Neural progenitor cell (in vitro differentiated cells): ENCODE data around the gene MCRIP2. TPM values are rescaled to one million over a fixed set of nuclear protein-coding genes. Genes with fewer than 3 reads are reported as not detected.

ENCODE experiments used
- DNase-seq: peaks from one replicate; pipeline ENCODE4 v3.0.0-alpha.2; 2016; ENCODE audit warnings: low spot score
- H2AFZ ChIP-seq: fragments of 200-600 bp; sonication (generic); replicated peaks from 2 replicates; pipeline ENCODE4 v1.6.1; 2016; ENCODE audit warnings: antibody characterized with exemption
- H3F3A ChIP-seq: fragments of 200-600 bp; sonication (generic); 2 replicates; pipeline ENCODE4 v1.6.1; 2016; ENCODE audit warnings: antibody characterized with exemption, low read depth
- H3K27ac ChIP-seq: fragments of 200-600 bp; sonication (generic); 2 replicates; pipeline ENCODE4 v1.5.1; 2016; ENCODE audit warnings: mild to moderate bottlenecking
- H3K27me3 ChIP-seq: fragments of 200-600 bp; sonication (generic); 2 replicates; pipeline ENCODE4 v1.6.1; 2016; ENCODE audit warnings: mild to moderate bottlenecking, moderate library complexity
- H3K36me3 ChIP-seq: fragments of 200-600 bp; sonication (generic); 2 replicates; pipeline ENCODE4 v1.5.1; 2016
- H3K4me1 ChIP-seq: fragments of 200-600 bp; sonication (generic); 2 replicates; pipeline ENCODE4 v1.6.1; 2016; ENCODE audit warnings: mixed run types
- H3K4me2 ChIP-seq: fragments of 200-600 bp; sonication (generic); 2 replicates; pipeline ENCODE4 v1.6.1; 2016
- H3K4me3 ChIP-seq: fragments of 200-600 bp; sonication (generic); 2 replicates; pipeline ENCODE4 v1.5.1; 2016
- H3K79me2 ChIP-seq: fragments of 200-600 bp; sonication (generic); 2 replicates; pipeline ENCODE4 v1.6.1; 2016; ENCODE audit warnings: low read depth
- H3K9ac ChIP-seq: fragments of 200-600 bp; sonication (generic); 2 replicates; pipeline ENCODE4 v1.6.1; 2016
- H3K9me3 ChIP-seq: fragments of 200-600 bp; sonication (generic); 2 replicates; pipeline ENCODE4 v1.5.1; 2016; ENCODE audit warnings: low read depth
- H4K20me1 ChIP-seq: fragments of 200-600 bp; sonication (generic); 2 replicates; pipeline ENCODE4 v1.6.1; 2016; ENCODE audit warnings: low read depth
- H3K27ac Mint-ChIP-seq: 3 replicates; pipeline ENCODE4 v1.8.0; 2021; ENCODE audit warnings: mixed read lengths
- H3K27me3 Mint-ChIP-seq: 2 replicates; pipeline ENCODE4 v1.8.0; 2022; ENCODE audit warnings: low read depth, mild to moderate bottlenecking, inconsistent platforms, moderate library complexity, mixed read lengths; ENCODE audit not compliant: insufficient read depth
- H3K36me3 Mint-ChIP-seq: 3 replicates; pipeline ENCODE4 v1.8.0; 2021; ENCODE audit warnings: mixed read lengths
- H3K4me1 Mint-ChIP-seq: 3 replicates; pipeline ENCODE4 v1.8.0; 2021; ENCODE audit warnings: mixed read lengths
- H3K4me3 Mint-ChIP-seq: 3 replicates; pipeline ENCODE4 v1.8.0; 2021; ENCODE audit warnings: mild to moderate bottlenecking, moderate library complexity, mixed read lengths
- H3K9me3 Mint-ChIP-seq: 3 replicates; pipeline ENCODE4 v1.8.0; 2020; ENCODE audit warnings: mixed read lengths
- EZH2 ChIP-seq: fragments of 200-600 bp; sonication (generic); IDR thresholded peaks from 2 replicates; pipeline ENCODE4 v1.6.1; 2017; ENCODE audit warnings: antibody characterized with exemption, mild to moderate bottlenecking, moderate library complexity
- EZH2phosphoT487 ChIP-seq: fragments of 200-600 bp; sonication (generic); IDR thresholded peaks from 2 replicates; pipeline ENCODE4 v1.6.1; 2017; ENCODE audit warnings: antibody characterized with exemption
- total RNA-seq: library from RNA; depleted of rRNA; stranded (reverse); fragments of >200 nt; gene quantifications from 2 replicates; pipeline ENCODE4 v1.2.3, GENCODE V29; 2015; ENCODE audit warnings: low replicate concordance
- TF ChIP-seq, protein P1 (sequence below): fragments of 200-600 bp; sonication (generic); IDR thresholded peaks from 2 replicates; pipeline ENCODE4 v1.5.1; 2017; ENCODE audit warnings: antibody characterized with exemption, mild to moderate bottlenecking

MCRIP2 gene
- total RNA-seq, 1 donor from 2014 or later, result 1.5 TPM

DNA sequence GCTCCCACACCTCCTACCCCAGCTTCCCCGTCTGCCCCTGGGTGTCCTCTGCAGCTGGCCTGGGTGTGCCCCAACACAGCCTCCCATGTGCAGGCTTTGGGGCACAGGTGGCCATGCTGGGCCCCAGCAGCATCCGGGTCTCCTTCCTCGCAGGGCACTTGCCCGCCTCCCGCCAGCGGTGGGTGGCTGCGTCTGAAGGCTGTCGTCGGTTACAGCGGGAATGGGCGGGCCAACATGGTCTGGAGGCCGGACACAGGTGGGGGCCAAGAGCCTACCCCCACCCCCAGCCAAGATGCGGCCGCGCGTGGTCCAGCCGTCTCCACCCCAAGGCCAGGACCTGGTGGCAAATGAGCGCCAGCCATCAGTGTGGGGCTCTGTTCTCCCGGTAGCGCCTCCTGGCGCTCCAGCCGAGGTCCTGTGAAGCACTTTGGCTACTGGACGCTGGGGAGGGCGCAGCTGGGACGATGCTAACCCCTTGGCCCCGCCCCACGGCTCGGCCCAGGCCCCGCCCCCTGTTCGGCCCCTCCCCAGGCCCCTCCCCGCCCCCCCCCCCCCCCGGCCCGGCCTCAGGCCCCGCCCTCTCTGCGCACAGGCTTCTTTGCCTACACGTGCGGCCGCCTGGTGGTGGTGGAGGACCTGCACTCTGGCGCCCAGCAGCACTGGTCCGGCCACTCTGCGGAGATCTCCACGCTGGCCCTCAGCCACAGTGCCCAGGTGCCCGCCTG lies 19.0 kb downstream of the MCRIP2 start:
- no peak for TF ChIP-seq EZH2
- TF ChIP-seq, protein P1, sequence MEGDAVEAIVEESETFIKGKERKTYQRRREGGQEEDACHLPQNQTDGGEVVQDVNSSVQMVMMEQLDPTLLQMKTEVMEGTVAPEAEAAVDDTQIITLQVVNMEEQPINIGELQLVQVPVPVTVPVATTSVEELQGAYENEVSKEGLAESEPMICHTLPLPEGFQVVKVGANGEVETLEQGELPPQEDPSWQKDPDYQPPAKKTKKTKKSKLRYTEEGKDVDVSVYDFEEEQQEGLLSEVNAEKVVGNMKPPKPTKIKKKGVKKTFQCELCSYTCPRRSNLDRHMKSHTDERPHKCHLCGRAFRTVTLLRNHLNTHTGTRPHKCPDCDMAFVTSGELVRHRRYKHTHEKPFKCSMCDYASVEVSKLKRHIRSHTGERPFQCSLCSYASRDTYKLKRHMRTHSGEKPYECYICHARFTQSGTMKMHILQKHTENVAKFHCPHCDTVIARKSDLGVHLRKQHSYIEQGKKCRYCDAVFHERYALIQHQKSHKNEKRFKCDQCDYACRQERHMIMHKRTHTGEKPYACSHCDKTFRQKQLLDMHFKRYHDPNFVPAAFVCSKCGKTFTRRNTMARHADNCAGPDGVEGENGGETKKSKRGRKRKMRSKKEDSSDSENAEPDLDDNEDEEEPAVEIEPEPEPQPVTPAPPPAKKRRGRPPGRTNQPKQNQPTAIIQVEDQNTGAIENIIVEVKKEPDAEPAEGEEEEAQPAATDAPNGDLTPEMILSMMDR, result peak; percentile 60
- Mint-ChIP-seq H3K27ac (no peak overlapping the region), H3K4me1 (peaks cover 4% of the 10 kb centered on the region), H3K9me3 (no peaks in the 10 kb centered on the region), H3K4me3 (no peak overlapping the region), H3K36me3 (peaks cover 2% of the 10 kb centered on the region), H3K27me3 (peaks cover 2% of the 10 kb centered on the region)
- Histone ChIP-seq H3K4me2 (peak overlapping the region; percentile 61), H3K4me3 (no peak overlapping the region), H3K27me3 (no peaks in the 10 kb centered on the region), H3K9ac (no peak overlapping the region), H3F3A (peaks cover 3% of the 10 kb centered on the region), H3K4me1 (peaks cover 3% of the 10 kb centered on the region), H3K79me2 (no peaks in the 10 kb centered on the region), H2AFZ (peak overlapping the region; percentile 57), H3K27ac (no peak overlapping the region), H3K36me3 (no peaks in the 10 kb centered on the region), H3K9me3 (no peaks in the 10 kb centered on the region), H4K20me1 (peaks cover 5% of the 10 kb centered on the region)
- peak; percentile 97 for DNase-seq

GRCh38 chr16:661184-661821 lies 19.7 kb downstream of the MCRIP2 start:
- H3K27me3 Mint-ChIP-seq, result peaks cover 2% of the 10 kb centered on the region
- H3K27me3 ChIP-seq, result no peaks in the 10 kb centered on the region
- no peak overlapping the region for H3K4me3 Mint-ChIP-seq
- no peak overlapping the region for H3K27ac Mint-ChIP-seq
- H3K4me3 ChIP-seq, result no peak overlapping the region
- DNase-seq, result no peak
- H3K4me1 Mint-ChIP-seq, result peaks cover 4% of the 10 kb centered on the region
- H3F3A ChIP-seq, result peaks cover 3% of the 10 kb centered on the region
- H3K36me3 ChIP-seq, result no peaks in the 10 kb centered on the region
- H3K79me2 ChIP-seq, result no peaks in the 10 kb centered on the region
- H4K20me1 ChIP-seq, result peaks cover 5% of the 10 kb centered on the region
- H2AFZ ChIP-seq, result no peak overlapping the region
- no peak overlapping the region for H3K4me2 ChIP-seq
- peaks cover 2% of the 10 kb centered on the region for H3K36me3 Mint-ChIP-seq
- no peak overlapping the region for H3K27ac ChIP-seq
- peaks cover 3% of the 10 kb centered on the region for H3K4me1 ChIP-seq
- no peaks in the 10 kb centered on the region for H3K9me3 ChIP-seq
- no peak overlapping the region for H3K9ac ChIP-seq
- no peaks in the 10 kb centered on the region for H3K9me3 Mint-ChIP-seq
- no peak for TF ChIP-seq EZH2
- TF ChIP-seq, protein P1, result no peak
- TF ChIP-seq EZH2phosphoT487, result no peak

DNA sequence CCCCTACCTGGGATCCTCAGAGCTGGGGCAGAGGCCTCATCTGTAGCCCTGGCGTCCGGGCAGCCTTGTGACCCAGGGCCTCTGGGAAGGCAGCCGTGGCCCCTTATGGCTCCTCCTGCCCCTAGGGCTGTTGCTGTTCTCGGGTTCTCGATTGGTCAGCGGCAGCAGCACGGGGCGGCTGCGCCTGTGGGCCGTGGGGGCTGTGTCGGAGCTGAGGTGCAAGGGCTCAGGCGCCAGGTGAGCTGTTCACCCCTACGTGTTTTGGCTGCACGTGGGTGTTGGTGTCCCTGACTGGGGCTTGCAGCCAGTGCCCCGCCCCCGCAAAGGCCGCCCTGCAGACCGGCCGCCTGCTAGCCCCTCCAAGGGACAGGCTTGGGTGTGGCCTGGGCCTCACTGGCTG lies 20.5 kb downstream of the MCRIP2 start:
- no peak for DNase-seq
- H2AFZ ChIP-seq, result no peak overlapping the region
- peaks cover 2% of the 10 kb centered on the region for H3K27me3 Mint-ChIP-seq
- no peak overlapping the region for H3K4me3 ChIP-seq
- peaks cover 4% of the 10 kb centered on the region for H3K4me1 Mint-ChIP-seq
- H3K36me3 ChIP-seq, result no peaks in the 10 kb centered on the region
- TF ChIP-seq EZH2, result no peak
- TF ChIP-seq, protein P1, result no peak
- no peak for TF ChIP-seq EZH2phosphoT487
- no peak overlapping the region for H3K27ac Mint-ChIP-seq
- no peaks in the 10 kb centered on the region for H3K79me2 ChIP-seq
- peaks cover 3% of the 10 kb centered on the region for H3F3A ChIP-seq
- H4K20me1 ChIP-seq, result peaks cover 5% of the 10 kb centered on the region
- no peak overlapping the region for H3K27ac ChIP-seq
- no peaks in the 10 kb centered on the region for H3K9me3 ChIP-seq
- H3K4me1 ChIP-seq, result peaks cover 3% of the 10 kb centered on the region
- peaks cover 2% of the 10 kb centered on the region for H3K36me3 Mint-ChIP-seq
- no peak overlapping the region for H3K9ac ChIP-seq
- no peaks in the 10 kb centered on the region for H3K9me3 Mint-ChIP-seq
- H3K4me3 Mint-ChIP-seq, result no peak overlapping the region
- no peaks in the 10 kb centered on the region for H3K27me3 ChIP-seq
- H3K4me2 ChIP-seq, result no peak overlapping the region
